Measurements from ENCODE around the gene MYBBP1A.

The MYBBP1A gene

DNA sequence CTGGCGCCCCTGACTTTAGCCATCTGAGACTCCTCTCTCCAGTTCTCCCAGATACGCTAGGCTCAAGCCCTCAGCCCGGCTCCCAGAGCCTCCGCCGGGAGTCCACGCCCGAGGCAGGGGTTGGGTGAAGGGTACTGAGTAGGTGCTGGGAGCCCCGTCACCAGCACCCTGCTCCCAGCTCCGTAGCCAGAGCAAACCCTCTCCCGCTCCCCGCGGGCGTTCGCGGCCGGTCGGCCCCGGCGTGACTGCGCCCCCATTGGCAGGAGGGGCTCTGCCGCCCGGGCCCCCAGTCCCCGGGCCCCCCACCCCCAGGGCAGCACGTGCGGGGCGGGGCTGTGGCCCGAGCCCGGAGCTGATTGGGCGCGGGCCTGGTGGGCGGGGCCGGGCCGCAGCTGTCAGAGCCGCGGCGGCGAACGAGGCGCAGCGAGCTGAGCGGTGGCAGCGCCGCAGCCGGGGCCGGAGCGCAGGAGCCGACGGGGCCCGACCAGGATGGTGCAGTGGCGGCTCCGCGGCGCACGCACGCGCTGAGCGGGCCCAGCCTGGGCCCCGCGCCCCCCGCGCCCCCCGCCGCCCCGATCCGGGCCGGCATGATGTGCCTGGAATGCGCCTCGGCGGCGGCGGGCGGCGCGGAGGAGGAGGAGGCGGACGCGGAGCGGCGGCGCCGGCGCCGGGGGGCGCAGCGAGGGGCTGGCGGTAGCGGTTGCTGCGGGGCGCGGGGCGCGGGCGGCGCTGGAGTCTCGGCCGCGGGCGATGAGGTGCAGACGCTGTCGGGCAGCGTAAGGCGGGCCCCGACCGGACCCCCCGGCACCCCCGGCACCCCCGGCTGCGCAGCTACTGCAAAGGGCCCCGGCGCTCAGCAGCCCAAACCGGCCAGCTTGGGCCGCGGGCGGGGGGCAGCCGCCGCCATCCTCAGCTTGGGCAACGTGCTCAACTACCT is 56.5 kb downstream of the MYBBP1A start, which contains the start of gene SPNS2:
Gene SPNS2 (plus strand): TSS at position 421 of the 937 bp plus-strand sequence. CDS start 167 bp downstream, at position 588.
- DNase-seq (ENCODE audit: low read depth in 1 of 2, low spot score in 1 of 2), result peak in 1 of 2 experiments; percentile 45
- H3K4me3 ChIP-seq (replicated peaks; ENCODE audit: insufficient read depth, low read length), result peak within 1 kb of the TSS; percentile 46
- TF ChIP-seq POLR2AphosphoS5 (IDR thresholded peaks at IDR 0.05; ENCODE audit: low read depth), result no peak
- no peak for TF ChIP-seq GABPA (IDR thresholded peaks at IDR 0.05; ENCODE audit: low read depth)
- TF ChIP-seq, protein P1, sequence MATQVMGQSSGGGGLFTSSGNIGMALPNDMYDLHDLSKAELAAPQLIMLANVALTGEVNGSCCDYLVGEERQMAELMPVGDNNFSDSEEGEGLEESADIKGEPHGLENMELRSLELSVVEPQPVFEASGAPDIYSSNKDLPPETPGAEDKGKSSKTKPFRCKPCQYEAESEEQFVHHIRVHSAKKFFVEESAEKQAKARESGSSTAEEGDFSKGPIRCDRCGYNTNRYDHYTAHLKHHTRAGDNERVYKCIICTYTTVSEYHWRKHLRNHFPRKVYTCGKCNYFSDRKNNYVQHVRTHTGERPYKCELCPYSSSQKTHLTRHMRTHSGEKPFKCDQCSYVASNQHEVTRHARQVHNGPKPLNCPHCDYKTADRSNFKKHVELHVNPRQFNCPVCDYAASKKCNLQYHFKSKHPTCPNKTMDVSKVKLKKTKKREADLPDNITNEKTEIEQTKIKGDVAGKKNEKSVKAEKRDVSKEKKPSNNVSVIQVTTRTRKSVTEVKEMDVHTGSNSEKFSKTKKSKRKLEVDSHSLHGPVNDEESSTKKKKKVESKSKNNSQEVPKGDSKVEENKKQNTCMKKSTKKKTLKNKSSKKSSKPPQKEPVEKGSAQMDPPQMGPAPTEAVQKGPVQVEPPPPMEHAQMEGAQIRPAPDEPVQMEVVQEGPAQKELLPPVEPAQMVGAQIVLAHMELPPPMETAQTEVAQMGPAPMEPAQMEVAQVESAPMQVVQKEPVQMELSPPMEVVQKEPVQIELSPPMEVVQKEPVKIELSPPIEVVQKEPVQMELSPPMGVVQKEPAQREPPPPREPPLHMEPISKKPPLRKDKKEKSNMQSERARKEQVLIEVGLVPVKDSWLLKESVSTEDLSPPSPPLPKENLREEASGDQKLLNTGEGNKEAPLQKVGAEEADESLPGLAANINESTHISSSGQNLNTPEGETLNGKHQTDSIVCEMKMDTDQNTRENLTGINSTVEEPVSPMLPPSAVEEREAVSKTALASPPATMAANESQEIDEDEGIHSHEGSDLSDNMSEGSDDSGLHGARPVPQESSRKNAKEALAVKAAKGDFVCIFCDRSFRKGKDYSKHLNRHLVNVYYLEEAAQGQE (IDR thresholded peaks at IDR 0.05; ENCODE audit: insufficient replicate concordance, low read depth), result no peak
- TF ChIP-seq, protein P2, sequence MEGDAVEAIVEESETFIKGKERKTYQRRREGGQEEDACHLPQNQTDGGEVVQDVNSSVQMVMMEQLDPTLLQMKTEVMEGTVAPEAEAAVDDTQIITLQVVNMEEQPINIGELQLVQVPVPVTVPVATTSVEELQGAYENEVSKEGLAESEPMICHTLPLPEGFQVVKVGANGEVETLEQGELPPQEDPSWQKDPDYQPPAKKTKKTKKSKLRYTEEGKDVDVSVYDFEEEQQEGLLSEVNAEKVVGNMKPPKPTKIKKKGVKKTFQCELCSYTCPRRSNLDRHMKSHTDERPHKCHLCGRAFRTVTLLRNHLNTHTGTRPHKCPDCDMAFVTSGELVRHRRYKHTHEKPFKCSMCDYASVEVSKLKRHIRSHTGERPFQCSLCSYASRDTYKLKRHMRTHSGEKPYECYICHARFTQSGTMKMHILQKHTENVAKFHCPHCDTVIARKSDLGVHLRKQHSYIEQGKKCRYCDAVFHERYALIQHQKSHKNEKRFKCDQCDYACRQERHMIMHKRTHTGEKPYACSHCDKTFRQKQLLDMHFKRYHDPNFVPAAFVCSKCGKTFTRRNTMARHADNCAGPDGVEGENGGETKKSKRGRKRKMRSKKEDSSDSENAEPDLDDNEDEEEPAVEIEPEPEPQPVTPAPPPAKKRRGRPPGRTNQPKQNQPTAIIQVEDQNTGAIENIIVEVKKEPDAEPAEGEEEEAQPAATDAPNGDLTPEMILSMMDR (IDR thresholded peaks at IDR 0.05; ENCODE audit: insufficient read depth, low read length), result no peak
- TF ChIP-seq SPI1 (IDR thresholded peaks at IDR 0.05; ENCODE audit: borderline replicate concordance, low read depth), result no peak
- peak within 1 kb of the TSS; percentile 77 for H3K27ac ChIP-seq (replicated peaks)
- H3K27me3 ChIP-seq (ENCODE audit: insufficient read depth, poor library complexity, severe bottlenecking), result no peaks in the 10 kb centered on the region

DNA sequence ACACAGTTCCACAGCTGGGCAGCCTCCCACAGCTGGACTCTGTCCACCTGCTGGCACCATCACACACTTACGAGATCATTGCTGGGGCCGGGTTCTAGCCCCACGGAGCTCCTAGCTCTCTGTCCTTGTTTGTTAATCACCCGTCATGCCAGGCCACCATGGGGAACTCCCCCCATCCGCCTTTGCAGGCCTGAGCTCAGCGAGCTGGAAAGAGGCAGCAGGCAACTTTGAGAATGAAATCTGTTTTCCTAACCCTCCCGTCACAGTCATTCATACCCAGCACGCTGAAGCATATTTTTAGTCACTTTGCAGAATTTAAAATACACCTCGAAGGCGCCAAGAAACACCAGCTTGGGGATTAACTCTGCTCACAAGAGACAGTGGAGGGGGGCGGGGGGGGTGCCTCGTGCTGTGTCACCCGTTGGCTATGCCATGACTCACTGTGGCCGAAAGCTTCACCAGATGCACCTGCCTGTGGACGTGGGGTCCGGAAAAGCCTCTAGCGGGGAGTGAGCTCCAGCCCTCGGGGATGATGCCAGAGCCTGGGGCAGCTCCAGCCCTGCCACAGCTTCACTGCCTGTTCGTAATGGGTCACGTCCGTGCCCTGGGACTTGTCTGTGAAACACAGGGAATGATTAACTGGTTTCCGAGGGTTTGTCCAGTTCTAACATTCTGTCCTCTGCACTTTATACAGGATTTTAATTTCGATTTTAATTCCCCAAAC is 57.9 kb downstream of the MYBBP1A start:
- DNase-seq (ENCODE audit: low read depth in 1 of 2, low spot score in 1 of 2), result no peak
- Histone ChIP-seq H3K27me3 (ENCODE audit: insufficient read depth, poor library complexity, severe bottlenecking) (no peaks in the 10 kb centered on the region), H3K4me3 (replicated peaks; ENCODE audit: insufficient read depth, low read length) (no peak overlapping the region), H3K27ac (replicated peaks) (no peak overlapping the region)
- no peak for TF ChIP-seq SPI1 (IDR thresholded peaks at IDR 0.05; ENCODE audit: borderline replicate concordance, low read depth)
- no peak for TF ChIP-seq GABPA (IDR thresholded peaks at IDR 0.05; ENCODE audit: low read depth)
- no peak for TF ChIP-seq POLR2AphosphoS5 (IDR thresholded peaks at IDR 0.05; ENCODE audit: low read depth)
- TF ChIP-seq, protein P1 (IDR thresholded peaks at IDR 0.05; ENCODE audit: insufficient replicate concordance, low read depth), result no peak
- TF ChIP-seq, protein P2 (IDR thresholded peaks at IDR 0.05; ENCODE audit: insufficient read depth, low read length), result no peak

DNA sequence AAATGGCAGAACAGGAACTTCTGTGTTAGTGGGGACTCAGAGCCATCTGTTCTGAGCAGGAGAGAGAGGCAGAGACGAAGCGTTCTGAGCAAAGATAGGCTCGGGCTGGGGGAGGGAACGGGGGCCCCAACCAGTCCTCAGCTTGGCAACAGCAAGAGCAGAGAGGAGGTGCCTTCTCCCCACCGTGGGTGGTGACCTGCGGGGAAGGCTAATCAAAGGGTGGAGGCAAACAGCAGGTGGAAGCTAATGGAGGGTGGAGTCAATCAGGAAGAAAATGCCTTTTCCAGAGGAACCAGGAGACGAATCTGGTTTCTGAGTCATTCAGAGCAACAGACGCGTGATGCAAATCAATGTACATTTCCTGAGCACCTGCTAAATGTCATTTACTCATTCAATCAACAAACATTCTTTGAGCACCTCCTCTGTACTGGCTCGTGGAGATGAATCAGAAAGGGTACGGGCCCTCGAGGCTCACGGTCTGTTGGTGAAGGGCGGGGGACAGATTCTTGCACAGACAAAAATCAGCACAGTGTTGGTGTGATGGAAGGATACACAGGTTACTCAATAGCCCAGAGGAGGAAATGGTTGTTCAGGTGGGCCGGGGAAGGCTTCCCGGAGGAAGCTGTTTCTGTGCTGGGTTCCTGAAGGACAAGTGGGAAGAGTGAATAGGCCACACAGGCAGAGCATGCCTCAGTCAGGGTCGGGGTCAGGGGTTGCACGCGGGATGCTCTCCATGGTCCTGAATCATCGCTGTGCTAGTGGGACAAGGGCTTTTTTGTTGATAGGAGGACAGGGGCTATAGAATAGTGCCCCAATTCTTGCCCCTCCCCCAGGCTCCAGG is 62.2 kb downstream of the MYBBP1A start:
- no peak overlapping the region for H3K4me3 ChIP-seq (replicated peaks; ENCODE audit: insufficient read depth, low read length)
- H3K27ac ChIP-seq (replicated peaks), result no peak overlapping the region
- DNase-seq (ENCODE audit: low read depth in 1 of 2, low spot score in 1 of 2), result peak in 1 of 2 experiments; percentile 16
- TF ChIP-seq POLR2AphosphoS5 (IDR thresholded peaks at IDR 0.05; ENCODE audit: low read depth) (peak; percentile 46), SPI1 (IDR thresholded peaks at IDR 0.05; ENCODE audit: borderline replicate concordance, low read depth) (no peak), GABPA (IDR thresholded peaks at IDR 0.05; ENCODE audit: low read depth) (no peak)
- TF ChIP-seq, protein P1 (IDR thresholded peaks at IDR 0.05; ENCODE audit: insufficient replicate concordance, low read depth), result peak; percentile 94
- TF ChIP-seq, protein P2 (IDR thresholded peaks at IDR 0.05; ENCODE audit: insufficient read depth, low read length), result no peak
- H3K27me3 ChIP-seq (ENCODE audit: insufficient read depth, poor library complexity, severe bottlenecking), result no peaks in the 10 kb centered on the region
